HG03457 (cell line): ENCODE measurements around the gene PARD3.

ENCODE experiments used
- ATAC-seq: cut with Tn5 transposase; IDR thresholded peaks from one replicate; pipeline ENCODE4 v1.9.1; 2021; ENCODE audit warnings: moderate number of reproducible peaks; ENCODE audit not compliant: unreplicated experiment

Gene PARD3

DNA sequence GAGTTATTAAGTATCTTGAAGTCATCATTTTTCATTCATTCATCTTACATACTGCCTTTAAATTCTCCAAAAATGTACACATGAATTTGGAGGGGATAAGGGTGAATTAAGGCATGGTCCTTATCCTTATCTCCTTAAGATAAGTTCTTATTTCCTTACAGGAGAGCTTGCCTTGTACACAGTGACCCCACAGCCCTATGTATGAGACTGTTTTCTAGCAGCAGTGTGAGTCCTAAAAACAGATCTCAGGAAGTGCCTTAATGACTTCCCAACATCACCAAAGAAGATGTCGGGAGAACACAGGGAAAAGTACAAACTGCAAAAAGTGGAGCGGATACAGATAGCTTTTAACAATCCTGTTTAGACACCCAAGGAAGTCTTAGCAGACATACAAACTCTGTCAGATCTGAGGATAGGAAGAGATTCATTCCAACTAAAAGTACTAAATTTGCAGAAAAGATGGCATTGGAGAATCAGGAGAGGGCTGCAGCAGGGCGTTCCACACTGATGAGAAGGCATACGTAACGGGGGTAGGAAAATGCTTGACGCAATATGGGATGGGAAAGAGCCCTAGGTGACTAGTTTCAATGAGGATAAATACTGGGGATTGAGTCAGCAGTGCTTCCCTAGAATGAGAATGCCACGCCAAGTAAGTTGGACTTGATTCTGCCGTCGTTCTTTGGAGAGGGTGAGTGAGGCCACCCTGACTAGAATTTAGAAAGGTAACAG is 570.2 kb downstream of the PARD3 start:
- ATAC-seq: no peak

DNA sequence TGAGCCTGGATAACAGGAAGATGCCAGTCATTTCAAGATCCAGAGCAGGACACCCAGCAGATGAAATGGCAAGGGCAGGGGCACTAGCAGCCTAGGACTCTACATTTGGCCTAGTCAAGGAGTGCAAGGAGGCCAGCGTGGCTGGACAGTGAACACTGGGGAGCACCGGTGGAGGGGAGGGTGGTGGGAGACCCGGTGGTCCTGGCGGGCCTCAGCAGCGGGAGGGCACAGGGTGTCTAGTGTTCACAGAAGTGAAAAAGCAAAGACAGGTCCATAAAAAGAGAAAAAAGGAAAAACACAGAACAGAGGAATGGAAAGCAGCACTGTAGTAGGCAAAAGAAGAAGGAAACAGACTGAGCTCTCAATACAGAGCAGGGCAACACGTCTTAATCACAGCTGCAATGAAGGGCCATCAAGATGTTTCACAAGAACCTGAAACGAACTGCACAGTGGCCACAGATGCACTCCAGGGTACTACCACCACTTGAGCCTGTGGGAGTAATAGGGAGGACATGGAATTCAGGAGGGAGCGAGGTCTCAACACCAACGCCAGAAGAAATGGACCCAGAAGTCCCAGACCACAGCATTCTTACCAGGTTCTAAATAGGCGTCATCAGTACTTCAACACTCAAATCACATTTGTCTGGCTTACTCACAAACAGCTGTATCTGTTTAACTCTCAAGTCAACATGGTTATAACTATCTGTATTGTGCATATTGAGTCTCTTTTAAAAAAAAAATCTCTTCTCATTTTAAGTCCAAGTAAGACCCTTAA is 573.7 kb downstream of the PARD3 start:
- no peak for ATAC-seq

DNA sequence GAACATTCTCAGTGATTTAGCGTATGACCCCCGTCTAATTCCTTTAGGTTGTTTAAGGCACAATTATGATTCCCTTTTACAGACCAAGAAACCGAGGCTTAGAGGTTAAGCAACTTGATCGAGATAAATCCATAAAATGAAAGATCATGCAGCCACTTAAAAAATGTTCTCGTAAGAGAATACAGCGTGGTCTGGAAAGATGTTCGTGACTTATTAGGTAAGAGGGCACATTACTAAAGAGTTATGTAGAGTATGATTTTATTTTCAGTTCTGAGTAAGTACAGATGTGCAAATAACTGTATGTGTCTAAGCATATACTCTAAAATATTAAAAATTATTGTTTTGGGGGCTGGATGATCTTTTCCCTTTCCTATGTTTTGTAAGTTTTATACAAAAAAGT is 575.1 kb downstream of the PARD3 start:
- no peak for ATAC-seq

DNA sequence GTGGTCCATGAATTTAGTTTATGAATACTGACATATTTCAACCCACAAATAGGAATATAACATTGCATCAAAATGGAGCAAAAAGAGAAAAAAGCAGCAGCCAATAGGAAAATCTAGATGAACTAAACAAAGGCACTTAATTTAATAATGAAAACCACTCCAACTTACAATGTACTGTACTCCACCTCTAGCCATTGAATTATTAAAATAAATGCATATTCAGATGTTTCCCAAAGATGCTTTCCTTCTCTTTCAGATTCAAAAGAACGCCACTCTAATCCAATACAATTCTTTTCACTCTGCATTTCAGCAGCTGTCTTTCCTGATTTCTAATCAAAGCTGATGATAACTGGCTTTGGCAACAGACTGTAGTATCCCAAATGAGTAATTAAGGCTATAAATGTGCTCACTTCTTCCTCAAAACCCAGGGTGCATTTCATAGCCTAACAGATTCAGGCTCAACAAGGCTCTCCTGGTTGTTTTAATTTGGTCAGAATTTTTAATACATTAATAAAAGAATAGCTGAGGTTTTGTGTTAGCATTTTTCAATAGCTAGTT is 577.1 kb downstream of the PARD3 start:
- no peak for ATAC-seq

GRCh38 chr10:34236931-34237330 is 578.2 kb downstream of the PARD3 start:
- ATAC-seq: peak; percentile 59

DNA sequence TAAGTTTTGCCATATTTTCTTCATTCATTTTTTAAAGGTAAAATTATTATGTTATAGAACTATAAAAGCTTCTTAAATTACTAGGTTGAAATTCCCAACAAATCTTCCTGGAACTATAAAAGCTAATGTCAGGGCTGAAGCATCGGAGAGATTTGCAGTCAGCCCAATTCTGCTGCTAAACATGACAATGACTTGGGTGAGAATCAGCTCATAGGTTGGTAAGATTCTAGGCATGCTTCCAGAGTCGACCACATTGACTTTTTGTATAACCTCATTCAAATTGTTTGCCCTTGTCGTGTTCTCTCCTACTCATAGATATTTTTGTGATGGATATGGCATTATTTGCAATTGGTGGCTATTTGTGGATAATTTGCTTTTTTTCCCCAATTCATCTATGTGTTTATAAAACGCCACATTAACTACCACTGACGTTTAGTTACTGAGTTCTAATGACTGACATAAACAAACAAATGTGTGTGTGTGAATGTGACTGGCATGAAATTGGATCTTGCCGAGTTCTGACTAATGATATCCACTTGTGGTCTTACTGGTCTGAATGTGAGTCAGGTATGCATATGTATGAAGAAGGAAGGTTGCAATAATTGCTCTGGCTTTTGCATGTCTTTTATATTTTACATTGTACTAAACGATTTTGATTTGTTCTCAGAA is 579.8 kb downstream of the PARD3 start:
- ATAC-seq: no peak

DNA sequence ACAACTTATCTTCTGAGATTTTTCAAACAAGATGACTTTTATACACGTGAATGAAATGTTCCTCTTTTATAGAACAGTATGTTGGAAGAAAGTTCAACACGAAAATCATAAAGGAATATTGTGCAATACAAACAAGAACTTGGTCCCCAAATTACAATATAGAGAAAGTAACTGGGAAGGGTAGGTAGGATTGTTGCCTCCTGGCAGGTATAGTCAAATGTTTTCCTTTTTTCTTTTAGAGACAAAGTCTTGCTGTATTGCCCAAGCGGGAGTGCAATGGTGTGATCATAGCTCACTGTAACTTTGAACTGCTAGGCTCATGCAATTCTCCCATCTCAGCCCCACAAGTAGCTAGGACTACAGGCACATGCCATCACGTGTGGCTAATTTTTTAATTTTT is 582.6 kb downstream of the PARD3 start:
- no peak for ATAC-seq

DNA sequence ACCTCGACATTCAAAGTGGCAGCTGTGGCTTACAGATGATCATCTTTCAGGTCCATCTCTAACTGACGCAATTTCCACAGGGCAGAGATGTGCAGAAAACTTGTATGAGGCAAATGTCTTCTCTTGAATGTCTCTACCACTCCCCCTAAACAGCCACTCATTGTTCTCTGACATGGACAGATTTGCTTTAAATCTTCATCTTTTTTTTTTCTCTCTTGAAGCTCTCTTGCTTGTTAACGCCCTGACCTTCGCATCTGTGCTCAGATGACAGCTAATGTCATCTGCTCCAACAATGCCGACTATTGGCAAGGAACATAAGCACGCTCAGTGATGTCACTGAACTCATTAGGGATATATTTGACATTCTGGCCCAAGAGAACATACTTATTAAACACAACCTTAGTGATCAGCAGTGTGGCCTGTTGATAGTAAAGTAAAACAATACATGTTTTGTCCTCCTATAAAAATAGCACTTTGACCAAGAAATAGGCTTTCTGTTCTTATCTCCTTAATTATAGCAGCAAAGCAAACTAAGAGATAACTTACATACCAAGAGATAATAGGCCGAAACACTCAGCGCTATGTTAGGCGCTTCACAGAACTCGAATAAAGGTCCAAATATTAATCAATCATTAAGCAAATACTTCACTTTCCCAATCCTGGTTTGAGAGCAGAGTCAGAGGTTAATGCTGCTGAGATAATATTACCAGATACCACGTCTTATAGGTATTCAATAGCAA is 583.5 kb downstream of the PARD3 start:
- ATAC-seq: no peak

DNA sequence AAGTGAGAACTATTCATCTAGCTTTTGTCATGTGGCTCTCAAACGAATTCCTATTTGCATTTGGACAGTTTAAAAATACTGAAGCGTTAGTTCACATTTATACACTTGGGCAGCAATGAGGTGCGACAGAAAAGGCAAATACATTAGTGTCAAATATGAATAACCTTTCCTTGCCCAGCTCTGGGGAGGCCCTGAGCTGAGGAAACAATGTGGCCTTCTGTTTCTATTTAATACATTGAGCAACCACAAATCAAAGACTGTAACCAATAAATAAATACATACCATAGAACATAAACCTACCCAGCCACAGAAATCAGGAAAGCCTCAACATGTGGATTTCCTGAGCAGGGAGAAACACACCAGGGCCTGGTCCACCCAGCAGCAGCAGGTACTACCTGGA is 585.2 kb downstream of the PARD3 start:
- no peak for ATAC-seq

DNA sequence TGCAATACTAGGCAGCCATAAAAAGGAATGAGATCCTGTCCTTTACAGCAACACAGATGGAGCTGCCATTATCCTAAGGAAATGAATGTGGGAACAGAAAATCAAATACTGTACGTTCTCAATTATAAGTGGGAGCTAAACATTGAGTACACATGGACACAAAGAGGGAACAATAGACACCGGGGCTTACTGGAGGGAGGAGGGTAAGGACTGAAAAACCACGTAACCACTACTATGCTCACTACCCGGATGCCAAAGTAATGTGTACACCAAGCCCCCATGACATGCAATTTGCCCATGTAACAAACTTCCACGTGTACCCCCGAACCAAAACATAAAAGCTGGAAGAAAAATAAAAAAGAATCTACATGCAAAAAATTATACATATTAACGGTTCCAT is 587.0 kb downstream of the PARD3 start:
- ATAC-seq: no peak

GRCh38 chr10:34224639-34225038 is 590.5 kb downstream of the PARD3 start:
- ATAC-seq: no peak

- no peak for ATAC-seq
These were observed 591.4 kb downstream of the PARD3 start for GRCh38 chr10:34223658-34224057.

GRCh38 chr10:34222359-34222758 is 592.7 kb downstream of the PARD3 start:
- ATAC-seq: no peak

- no peak for ATAC-seq
These were observed 595.1 kb downstream of the PARD3 start for GRCh38 chr10:34219753-34220548.

DNA sequence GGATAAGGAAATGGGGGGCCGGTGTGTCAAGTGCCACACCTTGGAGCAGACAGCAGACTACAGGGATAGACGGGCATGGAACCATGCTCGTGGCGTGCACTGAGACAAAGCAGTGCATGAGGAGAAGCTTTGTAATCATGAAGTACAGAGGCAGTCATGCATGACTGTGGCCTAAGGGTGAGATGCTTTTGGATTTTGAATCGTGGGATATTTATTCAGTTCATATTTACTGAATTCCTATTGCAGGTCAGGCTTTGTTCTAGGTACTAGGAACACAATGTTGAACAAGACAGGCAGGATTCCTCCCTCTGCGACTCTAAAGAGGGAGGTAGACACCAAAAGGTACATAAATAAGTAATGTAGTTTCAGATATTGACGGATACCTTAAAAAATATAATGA is 597.6 kb downstream of the PARD3 start:
- no peak for ATAC-seq

DNA sequence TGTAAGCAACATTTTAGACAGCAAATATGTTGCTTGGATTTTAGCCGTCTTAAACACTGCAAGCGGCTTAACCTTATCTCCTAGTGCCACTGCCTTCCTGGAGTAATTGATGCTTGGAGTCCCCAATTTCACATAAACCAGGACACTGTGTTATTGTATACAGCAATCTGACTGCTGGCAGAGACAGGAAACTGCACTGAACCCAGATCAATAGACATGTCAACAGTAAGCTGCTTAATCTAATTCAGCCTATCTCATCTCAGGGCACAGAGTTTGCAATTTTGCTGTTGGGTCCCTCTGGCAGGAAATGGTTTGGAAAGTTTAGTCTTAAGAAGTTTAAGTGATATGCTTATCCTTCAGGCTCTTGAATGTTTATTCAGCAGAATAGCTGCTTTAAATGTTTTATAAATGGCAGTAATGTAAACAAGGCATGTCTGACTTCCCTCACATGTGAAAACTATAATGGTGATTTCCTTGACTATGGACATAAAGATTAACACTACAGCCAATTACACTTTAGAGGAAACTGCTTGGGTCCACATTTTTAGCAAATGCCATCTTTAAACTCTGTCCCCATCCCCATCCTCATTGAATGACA is 598.6 kb downstream of the PARD3 start:
- ATAC-seq: no peak

DNA sequence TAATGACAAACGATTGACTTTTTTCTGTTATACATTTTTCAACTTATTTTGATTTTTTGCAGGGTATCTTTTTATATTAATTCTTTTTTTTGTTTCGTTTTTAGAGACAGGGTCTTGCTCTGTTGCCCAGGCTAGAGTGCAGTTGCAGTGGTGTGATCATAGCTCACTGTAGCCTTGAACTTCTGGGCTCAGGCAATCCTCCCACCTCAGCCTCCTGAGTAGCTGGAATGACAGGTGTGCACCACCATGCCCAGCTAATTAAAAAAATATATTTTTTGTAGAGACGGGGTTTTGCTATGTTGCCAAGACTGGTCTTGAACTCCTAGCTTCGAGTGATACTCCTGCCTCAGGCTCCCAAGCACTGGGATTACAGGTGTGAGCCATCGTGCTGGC is 601.3 kb downstream of the PARD3 start:
- ATAC-seq: no peak

DNA sequence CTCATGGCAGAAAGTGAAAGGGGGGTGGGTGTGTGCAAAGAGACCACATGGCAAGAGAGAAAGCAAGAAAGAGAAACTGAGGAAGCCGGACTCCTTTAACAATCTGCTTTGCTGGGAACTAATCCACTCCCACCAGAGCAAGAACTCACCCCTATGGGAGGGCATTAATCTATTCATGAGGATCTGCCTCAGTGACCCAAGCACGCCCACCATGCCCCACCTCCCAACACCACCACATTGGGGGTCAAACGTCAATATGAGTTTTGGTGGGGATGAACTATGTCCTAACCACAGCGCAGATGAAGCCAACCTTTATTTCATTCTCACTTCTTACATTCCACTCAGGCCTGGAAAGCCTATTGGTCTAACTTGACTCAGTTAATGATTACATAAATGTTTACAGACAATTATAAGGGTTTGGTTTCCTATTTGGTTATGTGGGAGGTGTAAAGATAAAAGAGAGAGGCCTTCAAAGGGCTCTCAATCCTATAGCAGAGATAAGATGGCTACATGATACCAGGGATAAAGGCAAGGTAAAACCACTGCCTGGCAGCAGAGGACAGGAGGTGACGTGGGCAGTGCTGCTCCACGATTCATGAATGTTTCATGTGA is 601.8 kb downstream of the PARD3 start:
- ATAC-seq: no peak

DNA sequence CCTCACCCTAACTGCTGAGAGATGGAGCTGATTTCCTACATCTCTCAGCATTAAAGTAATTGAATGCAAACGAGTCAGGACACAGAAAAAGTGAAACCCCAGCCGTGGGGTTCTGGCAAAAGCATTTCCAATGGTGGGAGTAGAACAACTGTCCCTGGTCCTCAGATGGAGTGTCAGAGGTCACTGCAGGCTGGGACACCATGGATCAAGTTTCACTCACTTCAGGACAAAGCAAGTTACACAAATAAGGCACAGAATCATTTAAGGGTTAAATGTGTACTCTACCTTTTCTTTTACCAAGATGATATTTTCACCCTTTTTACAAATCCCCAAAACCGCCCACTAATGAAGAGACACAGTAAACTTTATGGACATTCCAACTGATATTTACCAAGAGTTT is 607.8 kb downstream of the PARD3 start:
- ATAC-seq: no peak

- no peak for ATAC-seq
These were observed 608.2 kb downstream of the PARD3 start for GRCh38 chr10:34206935-34207268.
